ENCODE results near the gene MAGI2.
"Not testable (repeated sequence)": the region's sequence is repeated elsewhere in the genome, so short reads cannot be mapped to it uniquely, and the experiment has no call there.

Gene MAGI2

DNA sequence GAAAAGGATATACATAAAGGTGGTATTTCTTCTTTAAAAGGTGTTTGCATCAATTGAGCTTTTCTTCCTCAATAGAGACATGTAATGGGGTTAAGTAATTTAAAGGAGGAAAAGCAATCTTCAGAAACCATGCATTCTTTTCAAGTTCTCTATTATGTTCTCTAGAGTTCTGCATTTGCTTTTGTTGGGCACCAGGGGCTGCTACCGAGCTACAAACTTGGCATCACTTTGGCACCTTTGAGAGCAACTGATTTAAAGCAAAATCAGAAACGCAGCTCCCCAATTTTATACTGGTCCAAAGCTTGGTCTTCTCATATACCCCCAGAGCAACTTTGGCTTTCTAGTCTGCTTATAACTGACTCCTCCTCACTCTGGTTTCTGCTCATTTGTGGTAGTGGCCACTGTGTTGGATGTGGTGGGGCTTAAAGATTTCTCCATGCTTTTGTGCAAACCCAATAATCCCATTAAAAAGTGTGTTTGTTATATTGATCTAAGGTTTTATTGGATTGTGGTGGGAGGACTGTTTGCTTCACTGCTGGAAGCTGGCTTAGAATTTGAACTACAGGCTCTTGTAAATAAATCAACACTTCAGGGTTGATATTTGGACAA, 942.8 kb downstream of the MAGI2 start:
- Histone ChIP-seq H3K4me2 (ENCODE audit: insufficient read depth, low read length) (no peak overlapping the region), H3K27ac (ENCODE audit: low read length) (no peak overlapping the region), H3K4me3 (ENCODE audit: low read depth in 1 of 2, low read length in 2 of 2) (no peak overlapping the region), H2AFZ (ENCODE audit: low read depth, low read length) (no peak overlapping the region), H3K36me3 (ENCODE audit: insufficient read depth, low read length) (no peaks in the 10 kb centered on the region), H3K4me1 (ENCODE audit: insufficient read depth, low read length) (no peaks in the 10 kb centered on the region), H3K9me3 (ENCODE audit: insufficient read depth, low read length, severe bottlenecking) (no peaks in the 10 kb centered on the region), H3K27me3 (ENCODE audit: insufficient read depth, low read length, poor library complexity) (no peaks in the 10 kb centered on the region), H4K20me1 (ENCODE audit: insufficient read depth, low read length) (no peaks in the 10 kb centered on the region), H3K9ac (ENCODE audit: low read depth, low read length) (no peak overlapping the region), H3K79me2 (ENCODE audit: insufficient read depth, low read length) (no peaks in the 10 kb centered on the region)
- TF ChIP-seq, protein P1, sequence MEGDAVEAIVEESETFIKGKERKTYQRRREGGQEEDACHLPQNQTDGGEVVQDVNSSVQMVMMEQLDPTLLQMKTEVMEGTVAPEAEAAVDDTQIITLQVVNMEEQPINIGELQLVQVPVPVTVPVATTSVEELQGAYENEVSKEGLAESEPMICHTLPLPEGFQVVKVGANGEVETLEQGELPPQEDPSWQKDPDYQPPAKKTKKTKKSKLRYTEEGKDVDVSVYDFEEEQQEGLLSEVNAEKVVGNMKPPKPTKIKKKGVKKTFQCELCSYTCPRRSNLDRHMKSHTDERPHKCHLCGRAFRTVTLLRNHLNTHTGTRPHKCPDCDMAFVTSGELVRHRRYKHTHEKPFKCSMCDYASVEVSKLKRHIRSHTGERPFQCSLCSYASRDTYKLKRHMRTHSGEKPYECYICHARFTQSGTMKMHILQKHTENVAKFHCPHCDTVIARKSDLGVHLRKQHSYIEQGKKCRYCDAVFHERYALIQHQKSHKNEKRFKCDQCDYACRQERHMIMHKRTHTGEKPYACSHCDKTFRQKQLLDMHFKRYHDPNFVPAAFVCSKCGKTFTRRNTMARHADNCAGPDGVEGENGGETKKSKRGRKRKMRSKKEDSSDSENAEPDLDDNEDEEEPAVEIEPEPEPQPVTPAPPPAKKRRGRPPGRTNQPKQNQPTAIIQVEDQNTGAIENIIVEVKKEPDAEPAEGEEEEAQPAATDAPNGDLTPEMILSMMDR (IDR thresholded peaks at IDR 0.05; ENCODE audit: borderline replicate concordance, extremely low read depth, low read length, poor library complexity, severe bottlenecking) = peak; percentile 72
- no peak for TF ChIP-seq EZH2 (IDR thresholded peaks at IDR 0.05; ENCODE audit: borderline replicate concordance, low read depth, low read length, severe bottlenecking)
- peak; percentile 55; the same call in 2 of the 3 replicates for ATAC-seq (ENCODE audit: insufficient read depth, low read depth)
- peak; percentile 37 for DNase-seq

DNA sequence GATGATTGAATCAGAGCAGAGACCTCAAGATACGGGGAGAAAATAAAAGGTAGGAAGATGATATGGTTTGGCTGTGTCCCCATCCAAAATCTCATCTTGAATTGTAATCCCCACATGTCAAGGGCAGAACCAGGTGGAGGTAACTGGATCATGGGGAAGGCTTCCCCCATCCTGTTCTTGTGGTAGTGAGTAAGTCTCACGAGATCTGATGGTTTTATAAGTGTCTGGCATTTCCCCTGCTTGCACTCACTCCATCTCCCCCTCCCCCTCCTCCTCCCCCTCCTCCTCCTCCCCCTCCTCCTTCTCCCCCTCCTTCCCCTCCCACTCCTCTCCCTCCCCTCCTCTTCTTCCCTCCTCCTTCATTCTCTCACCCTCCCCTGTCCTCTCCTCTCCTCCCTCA, 950.2 kb downstream of the MAGI2 start:
- H3K9me3 ChIP-seq (ENCODE audit: insufficient read depth, low read length, severe bottlenecking); H3K36me3 ChIP-seq (ENCODE audit: insufficient read depth, low read length); H3K9ac ChIP-seq (ENCODE audit: low read depth, low read length); H3K79me2 ChIP-seq (ENCODE audit: insufficient read depth, low read length); H3K27ac ChIP-seq (ENCODE audit: low read length); H3K4me1 ChIP-seq (ENCODE audit: insufficient read depth, low read length); H3K4me2 ChIP-seq (ENCODE audit: insufficient read depth, low read length); DNase-seq; H3K27me3 ChIP-seq (ENCODE audit: insufficient read depth, low read length, poor library complexity); H3K4me3 ChIP-seq (ENCODE audit: low read depth in 1 of 2, low read length in 2 of 2); H2AFZ ChIP-seq (ENCODE audit: low read depth, low read length); H4K20me1 ChIP-seq (ENCODE audit: insufficient read depth, low read length); ATAC-seq (ENCODE audit: insufficient read depth, low read depth): not testable (repeated sequence)

DNA sequence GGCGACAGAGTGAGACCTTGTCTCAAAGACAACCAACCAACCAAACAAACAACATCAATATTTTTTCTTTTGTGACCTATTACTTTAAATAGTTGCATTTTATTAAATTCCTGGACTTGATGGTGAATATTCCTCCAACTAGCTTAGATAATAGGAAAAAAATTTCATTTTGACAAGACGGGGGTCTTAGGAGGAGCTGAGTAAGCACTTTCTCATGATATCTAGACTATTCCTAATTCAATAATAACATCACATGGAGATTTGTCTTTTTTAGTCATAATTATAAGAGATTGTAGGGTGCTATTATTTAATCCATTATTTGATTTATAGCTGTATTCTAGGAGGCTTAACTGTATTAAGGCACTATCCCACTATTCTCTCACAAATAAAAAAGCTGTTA, 952.4 kb downstream of the MAGI2 start:
- H3K4me2 ChIP-seq (ENCODE audit: insufficient read depth, low read length) = no peak overlapping the region
- no peaks in the 10 kb centered on the region for H3K9me3 ChIP-seq (ENCODE audit: insufficient read depth, low read length, severe bottlenecking)
- ATAC-seq (ENCODE audit: insufficient read depth, low read depth) (no peak), DNase-seq (no peak)
- no peak overlapping the region for H3K9ac ChIP-seq (ENCODE audit: low read depth, low read length)
- H3K4me3 ChIP-seq (ENCODE audit: low read depth in 1 of 2, low read length in 2 of 2) = no peak overlapping the region
- H3K27ac ChIP-seq (ENCODE audit: low read length) = no peak overlapping the region
- H3K27me3 ChIP-seq (ENCODE audit: insufficient read depth, low read length, poor library complexity) = no peaks in the 10 kb centered on the region
- no peak overlapping the region for H2AFZ ChIP-seq (ENCODE audit: low read depth, low read length)
- H3K4me1 ChIP-seq (ENCODE audit: insufficient read depth, low read length) = no peaks in the 10 kb centered on the region
- H3K79me2 ChIP-seq (ENCODE audit: insufficient read depth, low read length) = no peaks in the 10 kb centered on the region
- H3K36me3 ChIP-seq (ENCODE audit: insufficient read depth, low read length) = no peaks in the 10 kb centered on the region
- no peaks in the 10 kb centered on the region for H4K20me1 ChIP-seq (ENCODE audit: insufficient read depth, low read length)
- no peak for TF ChIP-seq EZH2 (IDR thresholded peaks at IDR 0.05; ENCODE audit: borderline replicate concordance, low read depth, low read length, severe bottlenecking)
- TF ChIP-seq, protein P1 (IDR thresholded peaks at IDR 0.05; ENCODE audit: borderline replicate concordance, extremely low read depth, low read length, poor library complexity, severe bottlenecking) = no peak

DNA sequence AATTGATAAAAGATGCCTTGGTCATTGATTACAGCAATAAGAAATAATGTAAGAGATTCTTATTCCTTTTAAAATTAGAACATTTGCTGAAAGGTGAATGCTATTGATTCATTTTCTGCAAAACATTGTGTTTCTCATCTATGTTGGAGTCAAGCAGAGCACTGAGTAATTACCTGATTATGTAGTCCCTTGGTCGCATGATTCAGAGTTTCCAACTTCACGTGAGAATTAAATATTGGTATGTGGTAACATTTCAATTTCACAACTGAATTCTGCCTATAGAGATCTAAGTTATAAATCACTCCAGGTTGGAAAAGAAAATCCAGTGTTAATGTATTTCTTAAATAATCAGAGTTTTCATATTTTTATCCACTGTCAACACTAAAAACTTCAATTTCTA, 953.5 kb downstream of the MAGI2 start:
- no peak overlapping the region for H3K9ac ChIP-seq (ENCODE audit: low read depth, low read length)
- H3K4me2 ChIP-seq (ENCODE audit: insufficient read depth, low read length) = no peak overlapping the region
- H3K9me3 ChIP-seq (ENCODE audit: insufficient read depth, low read length, severe bottlenecking) = no peaks in the 10 kb centered on the region
- no peak overlapping the region for H3K4me3 ChIP-seq (ENCODE audit: low read depth in 1 of 2, low read length in 2 of 2)
- no peak for TF ChIP-seq EZH2 (IDR thresholded peaks at IDR 0.05; ENCODE audit: borderline replicate concordance, low read depth, low read length, severe bottlenecking)
- TF ChIP-seq, protein P1 (IDR thresholded peaks at IDR 0.05; ENCODE audit: borderline replicate concordance, extremely low read depth, low read length, poor library complexity, severe bottlenecking) = no peak
- H4K20me1 ChIP-seq (ENCODE audit: insufficient read depth, low read length) = no peaks in the 10 kb centered on the region
- no peaks in the 10 kb centered on the region for H3K79me2 ChIP-seq (ENCODE audit: insufficient read depth, low read length)
- H2AFZ ChIP-seq (ENCODE audit: low read depth, low read length) = no peak overlapping the region
- no peak overlapping the region for H3K27ac ChIP-seq (ENCODE audit: low read length)
- H3K4me1 ChIP-seq (ENCODE audit: insufficient read depth, low read length) = no peaks in the 10 kb centered on the region
- DNase-seq = no peak
- ATAC-seq (ENCODE audit: insufficient read depth, low read depth) = no peak
- H3K27me3 ChIP-seq (ENCODE audit: insufficient read depth, low read length, poor library complexity) = no peaks in the 10 kb centered on the region
- no peaks in the 10 kb centered on the region for H3K36me3 ChIP-seq (ENCODE audit: insufficient read depth, low read length)

All from DND-41 (cell line).